Right lobe of liver (tissue), 6 donors: Measurements from ENCODE around the gene CADM2. TPM values are rescaled to one million over a fixed set of nuclear protein-coding genes. Genes with fewer than 3 reads are reported as not detected.

Experiments
- ATAC-seq, 4 donors: fragments of 200-7000 bp; cut with Tn5 transposase; one replicate each; pipeline ENCODE4 v1.9.1; 2020; ENCODE audit warnings: mild to moderate bottlenecking in 4 of 4, moderate library complexity in 4 of 4
- DNase-seq, 3 donors: peaks; one replicate each; pipeline ENCODE4 v3.0.0-alpha.2; 2020
- H3K27ac ChIP-seq, 3 donors: fragments of 200-600 bp; one replicate each; pipeline ENCODE4 v1.8.0; 2022
- H3K27me3 ChIP-seq, 2 donors: fragments of 200-600 bp; one replicate each; pipeline ENCODE4 v1.8.0; 2022
- H3K36me3 ChIP-seq, 4 donors: fragments of 200-600 bp; sonication (generic) in 1 of 4; one replicate each; pipeline versions ENCODE4 v1.5.1 to v1.8.0; 2017 to 2022; ENCODE audit warnings: control low read depth in 1 of 4
- H3K4me1 ChIP-seq, 4 donors: fragments of 200-600 bp; sonication (generic) in 1 of 4; one replicate each; pipeline versions ENCODE4 v1.5.1 to v1.8.0; 2017 to 2022; ENCODE audit warnings: control low read depth in 1 of 4
- H3K4me3 ChIP-seq, 3 donors: fragments of 200-600 bp; one replicate each; pipeline ENCODE4 v1.8.0; 2022
- H3K9me3 ChIP-seq, 4 donors: fragments of 200-600 bp; sonication (generic) in 1 of 4; one replicate each; pipeline versions ENCODE4 v1.5.1 to v1.8.0; 2017 to 2022; ENCODE audit warnings: control low read depth in 1 of 4
- POLR2A ChIP-seq: fragments of 450-650 bp; IDR thresholded peaks from one replicate; pipeline ENCODE4 v1.6.1; 2017; ENCODE audit warnings: antibody characterized with exemption, mild to moderate bottlenecking
- WGBS: methylation state at CpG from one replicate; pipeline ENCODE4 v1.1.6; 2018; ENCODE audit warnings: low coverage, low lambda C conversion rate; ENCODE audit not compliant: insufficient coverage; ENCODE audit errors: missing lambda C conversion rate; 5-methylcytosine and 5-hydroxymethylcytosine counted together
- intact Hi-C, 2 donors: fragments of 100-400 bp; cut with DNase I; formaldehyde crosslinking; loops; one replicate each; pipeline versions ENCODE4 v1.11.2 to v1.14.1; 2022
- microRNA-seq, 2 donors: library from miRNA; unstranded; fragments of <30 nt; microRNA quantifications; one replicate each; pipeline ENCODE4, GENCODE V29; 2019 to 2020
- small RNA-seq, 2 experiments: library from RNA; depleted of rRNA; stranded (forward); fragments of <200 nt; gene quantifications; one replicate each; pipeline ENCODE3, GENCODE V24; 2016
- total RNA-seq, 6 experiments: library from RNA; depleted of rRNA in 2 of 6; stranded (reverse); fragments of >200 nt in 2 of 6; fragmentation: NEBNext Ultra II Directional in 3 of 6; extraction: Animal tissue kit (Norgen Biotek cat#: 25700) in 3 of 6; gene quantifications; one replicate each; pipeline versions ENCODE4 v1.1.0 to v1.2.4, GENCODE V29; 2016 to 2023
- TF ChIP-seq, protein P1 (sequence below), 4 donors: fragments of 200-600 bp in 3 of 4; fragments of 450-650 bp in 1 of 4; IDR thresholded peaks; one replicate each; pipeline versions ENCODE4 v1.5.1 to v1.8.0; 2016 to 2022; ENCODE audit warnings: antibody characterized with exemption in 4 of 4, mild to moderate bottlenecking in 2 of 4
- donor health status: DM: no; HTN: yes; CAD: no.
- donor health status: DM: no; HTN: no; CAD: no.
- donor health status: DM: no; HTN: no; CAD: no.
- donor health status: DM: no; HTN: yes; CAD: no.
- donor health status: DM: no; HTN: yes; CAD: no.

The CADM2 gene
- total RNA-seq, 6 experiments from 2014 or later: under 0.01 to 1.7 (median 0.15) TPM

DNA sequence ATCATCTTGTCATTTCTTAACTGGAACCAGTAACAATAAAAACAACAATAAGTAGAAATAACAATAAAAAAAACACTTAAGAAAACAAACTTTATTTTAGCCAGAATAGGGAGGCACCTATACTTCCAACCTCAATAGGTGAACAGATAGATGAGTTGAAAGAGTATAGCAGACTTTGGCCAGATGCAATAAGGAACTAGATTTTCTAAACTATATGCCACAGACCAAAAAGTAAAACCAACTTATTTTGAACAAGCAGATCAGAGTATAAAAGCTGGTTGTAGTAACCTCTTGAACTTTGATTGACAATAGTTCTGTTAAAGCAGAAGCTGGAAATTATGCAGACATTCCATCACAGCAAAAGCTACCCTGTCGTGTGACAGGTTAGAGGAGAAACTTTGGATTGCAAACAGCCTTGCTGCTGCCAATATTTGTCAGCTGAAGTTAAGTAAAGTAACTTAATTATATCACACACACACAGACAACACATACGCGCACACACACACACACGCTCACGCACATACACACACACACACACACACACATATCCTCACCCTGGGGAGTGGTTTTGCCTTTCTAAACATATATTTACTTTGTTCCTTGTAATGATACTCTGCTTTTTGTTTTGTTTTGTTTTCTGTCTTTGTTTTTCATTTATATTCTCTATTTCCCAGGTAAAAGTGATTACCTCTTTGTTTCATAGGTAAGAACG lies 1128.5 kb downstream of the CADM2 start:
- TF ChIP-seq, protein P1, sequence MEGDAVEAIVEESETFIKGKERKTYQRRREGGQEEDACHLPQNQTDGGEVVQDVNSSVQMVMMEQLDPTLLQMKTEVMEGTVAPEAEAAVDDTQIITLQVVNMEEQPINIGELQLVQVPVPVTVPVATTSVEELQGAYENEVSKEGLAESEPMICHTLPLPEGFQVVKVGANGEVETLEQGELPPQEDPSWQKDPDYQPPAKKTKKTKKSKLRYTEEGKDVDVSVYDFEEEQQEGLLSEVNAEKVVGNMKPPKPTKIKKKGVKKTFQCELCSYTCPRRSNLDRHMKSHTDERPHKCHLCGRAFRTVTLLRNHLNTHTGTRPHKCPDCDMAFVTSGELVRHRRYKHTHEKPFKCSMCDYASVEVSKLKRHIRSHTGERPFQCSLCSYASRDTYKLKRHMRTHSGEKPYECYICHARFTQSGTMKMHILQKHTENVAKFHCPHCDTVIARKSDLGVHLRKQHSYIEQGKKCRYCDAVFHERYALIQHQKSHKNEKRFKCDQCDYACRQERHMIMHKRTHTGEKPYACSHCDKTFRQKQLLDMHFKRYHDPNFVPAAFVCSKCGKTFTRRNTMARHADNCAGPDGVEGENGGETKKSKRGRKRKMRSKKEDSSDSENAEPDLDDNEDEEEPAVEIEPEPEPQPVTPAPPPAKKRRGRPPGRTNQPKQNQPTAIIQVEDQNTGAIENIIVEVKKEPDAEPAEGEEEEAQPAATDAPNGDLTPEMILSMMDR (IDR thresholded peaks at IDR 0.05): no peak
- TF ChIP-seq POLR2A: no peak
- intact Hi-C loops: no loop called here
- H3K4me3 ChIP-seq: no peak overlapping the region
- WGBS: 58% methylated on average over 6 of the region's 6 CpGs
- H3K27me3 ChIP-seq: no peaks in the 10 kb centered on the region
- ATAC-seq: no peak
- DNase-seq: no peak
- H3K9me3 ChIP-seq: no peaks in the 10 kb centered on the region
- H3K27ac ChIP-seq: no peak overlapping the region
- H3K4me1 ChIP-seq: no peaks in the 10 kb centered on the region
- no peaks in the 10 kb centered on the region for H3K36me3 ChIP-seq

DNA sequence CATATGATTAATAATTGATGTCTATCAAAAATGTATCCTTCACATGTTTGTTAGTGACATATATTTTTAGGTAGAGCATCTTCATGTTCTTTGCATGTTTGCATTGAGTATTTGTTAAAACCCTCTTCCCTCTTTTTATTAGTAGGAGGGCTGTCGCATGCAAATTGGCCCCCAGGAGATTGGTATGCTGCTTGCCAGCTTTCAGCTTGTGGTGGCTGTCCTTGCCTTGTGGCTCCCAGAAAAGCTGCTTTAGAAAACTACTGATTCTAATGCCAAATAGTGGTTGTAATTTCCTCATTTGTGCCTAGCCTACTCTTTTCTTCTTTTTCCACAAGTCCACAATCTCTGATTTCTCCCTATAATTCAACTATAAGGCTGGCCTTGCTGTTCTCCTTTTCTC lies 1145.4 kb downstream of the CADM2 start:
- TF ChIP-seq POLR2A: no peak
- TF ChIP-seq, protein P1 (IDR thresholded peaks at IDR 0.05): no peak
- 23% methylated on average over 1 of the region's 1 CpG for WGBS
- Histone ChIP-seq H3K27me3 (no peaks in the 10 kb centered on the region), H3K4me3 (no peak overlapping the region), H3K4me1 (no peaks in the 10 kb centered on the region), H3K36me3 (no peaks in the 10 kb centered on the region), H3K27ac (no peak overlapping the region), H3K9me3 (no peaks in the 10 kb centered on the region)
- intact Hi-C loops: no loop called here
- ATAC-seq: no peak
- no peak for DNase-seq

DNA sequence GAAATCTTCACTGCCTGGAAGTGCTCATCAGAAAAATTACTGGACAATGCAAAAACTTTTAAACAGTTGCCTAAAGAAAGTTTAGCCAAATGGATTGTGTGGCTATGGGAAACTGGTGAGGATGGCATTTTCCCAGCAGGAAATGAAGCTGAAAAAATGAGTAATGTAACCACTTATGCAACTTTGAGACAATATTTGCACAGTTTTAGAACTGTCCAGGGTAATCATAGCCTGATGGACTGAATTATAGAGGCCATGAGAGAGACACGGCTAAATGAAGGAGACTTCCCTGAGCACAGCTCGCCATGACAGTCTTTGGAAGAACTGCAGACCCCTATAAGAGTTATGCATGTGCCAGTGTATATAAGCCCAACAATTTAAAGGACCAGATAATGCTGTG lies 1150.6 kb downstream of the CADM2 start:
- DNase-seq (no peak), ATAC-seq (peak in 2 of 4 donors; percentile 43 to 81)
- Histone ChIP-seq H3K36me3 (no peaks in the 10 kb centered on the region), H3K27me3 (no peaks in the 10 kb centered on the region), H3K4me3 (no peak overlapping the region), H3K27ac (no peak overlapping the region), H3K4me1 (peaks cover 0 to 5% (median 0%) of the 10 kb centered on the region in 4 donors), H3K9me3 (no peaks in the 10 kb centered on the region)
- intact Hi-C loops: no loop called here
- TF ChIP-seq, protein P1 (IDR thresholded peaks at IDR 0.05): no peak
- TF ChIP-seq POLR2A: no peak
- 33% methylated on average over 2 of the region's 2 CpGs for WGBS

Small RNA genes within 50 kb of the gene (microRNA-seq; reads per million reads assigned to microRNA genes)
- gene MIR5688: 0 reads per million in 2 donors

Small RNA genes within 50 kb of the gene (small RNA-seq; reads per million reads assigned to genes)
- gene MIR5688: 0 reads per million in 2 experiments
